GM18951 (cell line): ENCODE data around the gene PARP1.

Experiments used
- POLR2A ChIP-seq: IDR thresholded peaks from 4 replicates; pipeline ENCODE4 v1.6.1; 2011; ENCODE audit warnings: mild to moderate bottlenecking; ENCODE audit not compliant: insufficient read length, insufficient read depth; ENCODE audit errors: extremely low read depth
- in situ Hi-C: fragments of 300-500 bp; cut with MboI; formaldehyde crosslinking; loops from one replicate; pipeline ENCODE4 v1.12.0; 2022; ENCODE audit warnings: low sequenced_read_pairs, mixed read lengths, inconsistent platforms; ENCODE audit not compliant: unreplicated experiment

The PARP1 gene

GRCh38 chr1:226370144-226370923 lies 37.6 kb downstream of the PARP1 start:
- TF ChIP-seq POLR2A = no peak
- in situ Hi-C loops = no loop called here

- no peak for TF ChIP-seq POLR2A
- in situ Hi-C loops = no loop called here
Observed at GRCh38 chr1:226369110-226369509, 38.8 kb downstream of the PARP1 start.

- in situ Hi-C loops = no loop called here
- TF ChIP-seq POLR2A = no peak
Observed at GRCh38 chr1:226366290-226366689, 41.6 kb downstream of the PARP1 start.

- no peak for TF ChIP-seq POLR2A
- in situ Hi-C loops = no loop called here
Observed at GRCh38 chr1:226365831-226366231, 42.1 kb downstream of the PARP1 start.

- no peak for TF ChIP-seq POLR2A
- in situ Hi-C loops = no loop called here
Observed at GRCh38 chr1:226364901-226365565, 42.9 kb downstream of the PARP1 start.

- no peak for TF ChIP-seq POLR2A
- in situ Hi-C loops = no loop called here
Observed at GRCh38 chr1:226364514-226364899, 43.4 kb downstream of the PARP1 start.

GRCh38 chr1:226363801-226364513 lies 43.9 kb downstream of the PARP1 start:
- TF ChIP-seq POLR2A = no peak
- in situ Hi-C loops = no loop called here

GRCh38 chr1:226362891-226363447 lies 44.9 kb downstream of the PARP1 start:
- in situ Hi-C loops = no loop called here
- no peak for TF ChIP-seq POLR2A

- in situ Hi-C loops = no loop called here
- TF ChIP-seq POLR2A = no peak
Observed at GRCh38 chr1:226362361-226362760, 45.5 kb downstream of the PARP1 start.

GRCh38 chr1:226360106-226360746 lies 47.7 kb downstream of the PARP1 start:
- no peak for TF ChIP-seq POLR2A
- in situ Hi-C loops = no loop called here

- in situ Hi-C loops = no loop called here
- no peak for TF ChIP-seq POLR2A
Observed at GRCh38 chr1:226357416-226357815, 50.5 kb downstream of the PARP1 start.

- peak; percentile 17 for TF ChIP-seq POLR2A
- in situ Hi-C loops = no loop called here
Observed at GRCh38 chr1:226355669-226356551, 52.0 kb downstream of the PARP1 start.
